BE2C (cell line): ENCODE data around the gene AOX1.
"Not testable (repeated sequence)": the region's sequence is repeated elsewhere in the genome, so short reads cannot be mapped to it uniquely, and the experiment has no call there.

Experiments
- DNase-seq: peaks from one replicate; pipeline ENCODE4 v3.0.0-alpha.2; 2020
- H3K27me3 ChIP-seq: fragments of 250-450 bp; sonication (Bioruptor Pico); 2 replicates; pipeline ENCODE4 v1.5.1; 2020; ENCODE audit warnings: mild to moderate bottlenecking
- H3K36me3 ChIP-seq: fragments of 250-450 bp; sonication (Bioruptor Pico); 2 replicates; pipeline ENCODE4 v1.5.1; 2020; ENCODE audit warnings: mild to moderate bottlenecking
- H3K4me1 ChIP-seq: fragments of 250-450 bp; sonication (Bioruptor Pico); 2 replicates; pipeline ENCODE4 v1.5.1; 2020
- H3K4me3 ChIP-seq: 2 replicates; pipeline ENCODE4 v1.5.1; 2011; ENCODE audit warnings: low read depth, low read length
- H3K9me3 ChIP-seq: fragments of 250-450 bp; sonication (Bioruptor Pico); 2 replicates; pipeline ENCODE4 v1.5.1; 2020
- CTCF ChIP-seq: IDR thresholded peaks from 2 replicates; pipeline ENCODE4 v1.5.1; 2012; ENCODE audit warnings: mild to moderate bottlenecking, low read depth, low read length

AOX1 gene

GRCh38 chr2:200604571-200605255, 18.9 kb downstream of the AOX1 start:
- DNase-seq = no peak
- no peaks in the 10 kb centered on the region for H3K36me3 ChIP-seq
- no peaks in the 10 kb centered on the region for H3K9me3 ChIP-seq
- H3K4me3 ChIP-seq = no peak overlapping the region
- no peak for TF ChIP-seq CTCF
- H3K27me3 ChIP-seq = no peaks in the 10 kb centered on the region
- no peaks in the 10 kb centered on the region for H3K4me1 ChIP-seq

DNA sequence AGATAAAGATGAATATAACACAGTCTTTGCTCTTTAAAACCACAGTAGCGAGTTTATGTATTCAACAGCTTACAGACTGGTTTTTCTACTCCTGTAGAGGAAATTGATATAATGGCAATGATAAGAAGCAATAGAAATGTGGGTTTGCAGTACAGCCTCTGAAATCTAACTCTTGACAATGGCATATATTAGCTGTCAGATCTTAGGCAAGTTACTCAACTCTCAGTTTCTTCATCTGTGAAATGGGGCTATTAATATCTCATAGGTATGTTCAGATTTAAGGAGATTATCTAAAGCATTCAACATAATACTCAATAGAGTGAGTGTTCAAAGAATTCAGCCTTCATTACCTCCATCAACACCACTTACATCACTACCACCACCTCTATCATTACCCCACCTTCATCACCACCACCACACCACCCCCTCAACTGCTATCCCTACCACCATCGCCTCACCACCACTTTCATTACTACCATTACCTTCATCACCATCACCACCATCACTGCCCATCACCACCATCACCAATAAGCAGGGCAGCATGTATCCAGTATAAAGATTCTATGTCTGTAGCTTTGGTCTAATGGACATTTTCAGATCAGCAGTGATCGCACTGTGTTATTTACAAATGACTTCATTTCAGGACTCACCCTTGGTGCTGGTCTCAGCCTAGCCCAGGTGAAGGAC, 22.7 kb downstream of the AOX1 start:
- no peaks in the 10 kb centered on the region for H3K36me3 ChIP-seq
- H3K4me1 ChIP-seq = no peaks in the 10 kb centered on the region
- H3K9me3 ChIP-seq = no peaks in the 10 kb centered on the region
- H3K4me3 ChIP-seq = no peak overlapping the region
- DNase-seq = no peak
- TF ChIP-seq CTCF = no peak
- H3K27me3 ChIP-seq = no peaks in the 10 kb centered on the region

DNA sequence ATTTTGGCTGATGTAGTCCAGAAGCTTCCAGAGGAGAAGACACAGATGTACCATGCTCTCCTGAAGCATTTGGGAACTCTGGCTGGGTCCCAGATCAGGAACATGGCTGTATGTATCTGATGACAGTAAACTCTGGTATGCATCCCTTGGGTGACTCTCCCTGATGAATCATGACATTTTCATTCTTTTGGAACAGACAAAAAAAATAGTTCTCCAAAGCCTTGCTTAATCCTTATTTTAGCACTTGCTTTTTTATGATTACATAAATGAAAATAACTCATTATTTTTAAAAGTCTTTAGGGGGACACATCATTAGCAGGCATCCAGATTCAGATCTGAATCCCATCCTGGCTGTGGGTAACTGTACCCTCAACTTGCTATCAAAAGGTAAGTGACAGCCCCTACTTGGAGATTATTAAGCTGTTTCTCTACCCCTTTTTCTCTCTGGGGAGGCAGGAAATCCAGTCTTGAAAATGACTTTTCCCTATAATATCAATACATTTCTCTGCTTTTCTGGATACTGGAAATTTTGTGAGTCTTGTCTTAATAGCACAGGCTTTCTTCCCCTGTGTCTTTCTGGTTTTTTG, 23.3 kb downstream of the AOX1 start:
- no peak for TF ChIP-seq CTCF

GRCh38 chr2:200610217-200610616, 24.4 kb downstream of the AOX1 start:
- not testable (repeated sequence) for H3K4me3 ChIP-seq, H3K4me1 ChIP-seq, H3K36me3 ChIP-seq, H3K9me3 ChIP-seq, DNase-seq, H3K27me3 ChIP-seq

More for the DNA sequence above, 23.3 kb downstream of the AOX1 start:
- no peaks in the 10 kb centered on the region for H3K4me1 ChIP-seq
- DNase-seq = no peak
- no peaks in the 10 kb centered on the region for H3K36me3 ChIP-seq
- H3K27me3 ChIP-seq = no peaks in the 10 kb centered on the region
- no peaks in the 10 kb centered on the region for H3K9me3 ChIP-seq
- no peak overlapping the region for H3K4me3 ChIP-seq

DNA sequence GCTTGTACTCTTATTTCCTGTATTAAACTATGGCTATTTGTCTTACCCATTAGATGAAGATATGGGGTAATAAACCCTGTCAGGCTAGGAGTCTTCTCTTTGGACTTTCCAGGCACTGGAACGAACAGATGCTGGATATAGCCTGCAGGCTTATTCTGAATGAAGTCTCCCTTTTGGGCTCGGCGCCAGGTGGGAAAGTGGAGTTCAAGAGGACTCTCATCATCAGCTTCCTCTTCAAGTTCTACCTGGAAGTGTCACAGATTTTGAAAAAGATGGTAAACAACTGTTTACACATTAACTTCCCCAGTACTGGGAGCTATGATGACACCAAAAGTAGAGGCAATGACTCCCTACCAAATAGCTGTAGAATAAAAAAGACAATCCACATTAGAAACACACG, 27.9 kb downstream of the AOX1 start:
- Histone ChIP-seq H3K4me1 (no peaks in the 10 kb centered on the region), H3K4me3 (no peak overlapping the region), H3K27me3 (no peaks in the 10 kb centered on the region), H3K36me3 (no peaks in the 10 kb centered on the region), H3K9me3 (no peaks in the 10 kb centered on the region)
- DNase-seq = peak; percentile 69
- no peak for TF ChIP-seq CTCF

GRCh38 chr2:200614249-200614648, 28.4 kb downstream of the AOX1 start:
- Histone ChIP-seq H3K9me3 (no peaks in the 10 kb centered on the region), H3K4me1 (no peaks in the 10 kb centered on the region; the same call in 1 of the 2 replicates), H3K36me3 (no peaks in the 10 kb centered on the region), H3K4me3 (no peak overlapping the region), H3K27me3 (no peaks in the 10 kb centered on the region)
- no peak for DNase-seq
- no peak for TF ChIP-seq CTCF
